A549 (cell line): ENCODE data around the gene SEC14L5. TPM values are rescaled to one million over a fixed set of nuclear protein-coding genes. Genes with fewer than 3 reads are reported as not detected.

Experiments used
- ATAC-seq, 2 experiments: fragments of 200-7000 bp in 1 of 2; fragments of >200 bp in 1 of 2; cut with Nextera tagmentation in 1 of 2; cut with Tn5 transposase in 1 of 2; 3 replicates each; pipeline versions ENCODE4 v1.8.0 to v1.9.1; 2018 to 2020; ENCODE audit warnings: mild to moderate bottlenecking in 1 of 2, moderate library complexity in 1 of 2
- CTCF ChIA-PET: fragments of 300-600 bp; sonication (Branson Sonifier 250); formaldehyde crosslinking; extraction: SDS; loops from one replicate; lab custom pipeline; 2021; ENCODE audit warnings: antibody characterized with exemption, inconsistent platforms; lab: Yijun Ruan, JAX
- POLR2A ChIA-PET: fragments of 350-600 bp; formaldehyde crosslinking; extraction: SDS; loops from one replicate; lab custom pipeline; 2021; ENCODE audit warnings: antibody characterized with exemption, inconsistent platforms; lab: Yijun Ruan, JAX
- DNase-seq, 2 experiments: peaks; one replicate each; pipeline versions ENCODE4 v3.0.0 to v3.0.0-alpha.2; 2011 to 2016; ENCODE audit warnings: low read depth in 1 of 2, low spot score in 1 of 2
- FAIRE-seq: peaks from 2 replicates; lab custom pipeline; 2011; peaks lifted over from hg19 to GRCh38; lab: Jason Lieb, UNC
- H3K27ac ChIP-seq, 2 experiments: fragments of >200 bp; sonication (Bioruptor Twin); formaldehyde crosslinking; 3 replicates each; pipeline ENCODE4 v1.5.1; 2016 to 2017
- H3K4me1 ChIP-seq: fragments of >200 bp; sonication (Bioruptor Twin); formaldehyde crosslinking; 3 replicates; pipeline ENCODE4 v1.6.1; 2016
- H3K4me2 ChIP-seq: fragments of >200 bp; sonication (Bioruptor Twin); formaldehyde crosslinking; 3 replicates; pipeline ENCODE4 v1.6.1; 2016
- H3K4me3 ChIP-seq: fragments of >200 bp; sonication (Bioruptor Twin); formaldehyde crosslinking; 3 replicates; pipeline ENCODE4 v1.5.1; 2016
- H3K9me3 ChIP-seq: fragments of >200 bp; sonication (Bioruptor Twin); formaldehyde crosslinking; 3 replicates; pipeline ENCODE4 v1.6.1; 2016
- BCL3 ChIP-seq: fragments of >200 bp; sonication (Bioruptor Twin); formaldehyde crosslinking; IDR thresholded peaks from 3 replicates; pipeline ENCODE4 v1.6.1; 2016
- CHD2 ChIP-seq: fragments of 150-350 bp; IDR thresholded peaks from 2 replicates; pipeline ENCODE4 v1.6.1; 2014; ENCODE audit warnings: low read length; ENCODE audit not compliant: partially characterized antibody
- EHF ChIP-seq: fragments of 250-450 bp; sonication (Bioruptor Pico); IDR thresholded peaks from 2 replicates; pipeline ENCODE4 v1.5.0; 2020; ENCODE audit warnings: mild to moderate bottlenecking
- EP300 ChIP-seq, 2 experiments: fragments of >200 bp; sonication (Bioruptor Twin); formaldehyde crosslinking; IDR thresholded peaks; 2 replicates in 1 of 2; 3 replicates in 1 of 2; pipeline ENCODE4 v1.6.1; 2016 to 2017
- FOXS1 ChIP-seq: fragments of 250-450 bp; sonication (Bioruptor Pico); IDR thresholded peaks from 2 replicates; pipeline ENCODE4 v1.5.0; 2020; ENCODE audit warnings: mild to moderate bottlenecking, moderate library complexity
- HEYL ChIP-seq: fragments of 250-450 bp; sonication (Bioruptor Pico); IDR thresholded peaks from 2 replicates; pipeline ENCODE4 v1.8.0; 2021; ENCODE audit warnings: mild to moderate bottlenecking, moderate library complexity
- HMGXB4 ChIP-seq: fragments of 250-450 bp; sonication (Bioruptor Pico); IDR thresholded peaks from 2 replicates; pipeline ENCODE4 v1.5.0; 2021; ENCODE audit warnings: mild to moderate bottlenecking, moderate library complexity, borderline replicate concordance
- KDM1A ChIP-seq: fragments of 200-600 bp; sonication (generic); IDR thresholded peaks from 2 replicates; pipeline ENCODE4 v1.6.1; 2016; ENCODE audit warnings: low read depth, mild to moderate bottlenecking
- PBX3 ChIP-seq: IDR thresholded peaks from 2 replicates; pipeline ENCODE4 v1.6.1; 2012
- POLR2A ChIP-seq: IDR thresholded peaks from 2 replicates; pipeline ENCODE4 v1.6.1; 2012; ENCODE audit warnings: mild to moderate bottlenecking, low read length
- RAD21 ChIP-seq, 2 experiments: fragments of >200 bp in 1 of 2; sonication (Bioruptor Twin) in 1 of 2; formaldehyde crosslinking in 1 of 2; IDR thresholded peaks in 1 of 2; conservative IDR thresholded peaks in 1 of 2; 2 replicates in 1 of 2; 3 replicates in 1 of 2; pipeline ENCODE4 v1.6.1; 2012 to 2018; ENCODE audit warnings: inconsistent platforms in 1 of 2
- RARB ChIP-seq: fragments of 250-450 bp; sonication (Bioruptor Pico); IDR thresholded peaks from 2 replicates; pipeline ENCODE4 v1.8.0; 2021; ENCODE audit warnings: mild to moderate bottlenecking, moderate library complexity
- RFX5 ChIP-seq: fragments of 450-650 bp; IDR thresholded peaks from 2 replicates; pipeline ENCODE4 v1.7.1; 2014; ENCODE audit warnings: antibody characterized with exemption, mild to moderate bottlenecking, moderate library complexity
- RNF2 ChIP-seq: fragments of 200-600 bp; sonication (generic); IDR thresholded peaks from 2 replicates; pipeline ENCODE4 v1.6.1; 2016; ENCODE audit warnings: low read depth, mild to moderate bottlenecking, antibody characterized with exemption, moderate library complexity, borderline replicate concordance
- SMC3 ChIP-seq: fragments of >200 bp; sonication (Bioruptor Twin); formaldehyde crosslinking; IDR thresholded peaks from 3 replicates; pipeline ENCODE4 v1.6.1; 2018; ENCODE audit warnings: inconsistent platforms
- TFCP2L1 ChIP-seq: fragments of 250-450 bp; sonication (Bioruptor Pico); IDR thresholded peaks from 2 replicates; pipeline ENCODE4 v1.5.0; 2021; ENCODE audit warnings: mild to moderate bottlenecking
- USF2 ChIP-seq: fragments of 450-650 bp; IDR thresholded peaks from 2 replicates; pipeline ENCODE4 v1.6.1; 2014; ENCODE audit warnings: antibody characterized with exemption
- ZFP36 ChIP-seq: fragments of 450-650 bp; IDR thresholded peaks from 2 replicates; pipeline ENCODE4 v1.6.1; 2014; ENCODE audit warnings: borderline replicate concordance; ENCODE audit not compliant: partially characterized antibody
- WGBS: methylation state at CpG from one replicate; pipeline ENCODE4 v1.1.6; 2017; ENCODE audit errors: missing lambda C conversion rate; 5-methylcytosine and 5-hydroxymethylcytosine counted together
- polyA plus RNA-seq, 4 experiments: library from polyadenylated mRNA; depleted of rRNA in 3 of 4; stranded (reverse); fragments of >200 nt; fragmentation: RNase III in 1 of 4; extraction: RNeasy Plus Mini Kit Qiagen cat#74134 plus additional on column Dnase treatment in 1 of 4; gene quantifications; 2 replicates in 3 of 4; 3 replicates in 1 of 4; pipeline ENCODE4 v1.2.3, GENCODE V29; 2011 to 2017

Gene SEC14L5
- polyA plus RNA-seq, 2 of the 4 experiments (the other 2 are of a cell fraction) = 0.03 to 0.05 TPM

- peaks cover 47% of the 10 kb centered on the region for H3K4me1 ChIP-seq
- TF ChIP-seq ZFP36 = no peak
- no peak for TF ChIP-seq HEYL
- TF ChIP-seq CHD2 = no peak
- no peak for TF ChIP-seq RAD21 (conservative IDR thresholded peaks at IDR 0.05 in 1 of 2, IDR thresholded peaks at IDR 0.05 in 1 of 2)
- TF ChIP-seq SMC3 = no peak
- no peak for TF ChIP-seq FOXS1 (CRISPR knock-in tag)
- TF ChIP-seq RARB (CRISPR knock-in tag) = no peak
- no peak for TF ChIP-seq BCL3
- no peak for TF ChIP-seq POLR2A
- POLR2A ChIA-PET = no interaction called here
- no peaks in the 10 kb centered on the region for H3K9me3 ChIP-seq
- H3K4me2 ChIP-seq = no peak overlapping the region
- H3K27ac ChIP-seq = no peak overlapping the region; a peak in 1 of 6 replicates
- ATAC-seq (no peak), DNase-seq (no peak), FAIRE-seq (no peak)
- CTCF ChIA-PET = interaction anchor here (0.6 to 2.9 kb wide), 4 partner anchors 9 to 180 kb away, joined by 3 to 21 read pairs (median 3); partner anchors contain the start of gene ZNF500
- no peak overlapping the region for H3K4me3 ChIP-seq
These were observed 11.2 kb upstream of the SEC14L5 start for GRCh38 chr16:4946917-4947316.

- POLR2A ChIA-PET = no interaction called here
- CTCF ChIA-PET = interaction anchor here (0.9 to 2.9 kb wide), 5 partner anchors 8 to 324 kb away, joined by 3 to 21 read pairs (median 3); partner anchors contain the start of genes MGRN1 and ZNF500
- no peaks in the 10 kb centered on the region for H3K9me3 ChIP-seq
- FAIRE-seq (no peak), ATAC-seq (no peak)
- peaks cover 40% of the 10 kb centered on the region for H3K4me1 ChIP-seq
- H3K4me2 ChIP-seq = no peak overlapping the region
- TF ChIP-seq RFX5 (no peak), USF2 (no peak), SMC3 (no peak), EHF (CRISPR knock-in tag) (no peak), PBX3 (no peak), HMGXB4 (CRISPR knock-in tag) (no peak), POLR2A (no peak), RNF2 (no peak), TFCP2L1 (CRISPR knock-in tag) (no peak), EP300 (IDR thresholded peaks at IDR 0.05) (no peak), KDM1A (no peak)
- TF ChIP-seq, all 56 proteins: peak for 0
- DNase-seq = no peak
- H3K27ac ChIP-seq = peak overlapping the region; percentile 16 to 62; a peak in 4 of 6 replicates
- no peak overlapping the region for H3K4me3 ChIP-seq
- WGBS = 72% methylated on average over 15 of the region's 16 CpGs
These were observed 10.2 kb upstream of the SEC14L5 start for GRCh38 chr16:4947722-4948503.
